Measurements from ENCODE around the gene HRH1.

- no peak for TF ChIP-seq CTCF (IDR thresholded peaks at IDR 0.05; ENCODE audit: insufficient read depth, low read depth, low read length)
- TF ChIP-seq EZH2 (IDR thresholded peaks at IDR 0.05; ENCODE audit: insufficient read depth, low read length), result no peak
These were observed 18.2 kb upstream of the HRH1 start for GRCh38 chr3:11136116-11136515.

All from astrocyte (in vitro differentiated cells and primary cell).